HUDEP-2 (cell line): ENCODE data around the gene PIAS2.
"Not testable (repeated sequence)": the region's sequence is repeated elsewhere in the genome, so short reads cannot be mapped to it uniquely, and the experiment has no call there.

Experiments
- DNase-seq, 76 experiments: peaks; one replicate each; lab custom pipeline; 2025; ENCODE audit not compliant: unreplicated experiment in 76 of 76; lab: John Stamatoyannopoulos, UW

The PIAS2 gene, protein sequence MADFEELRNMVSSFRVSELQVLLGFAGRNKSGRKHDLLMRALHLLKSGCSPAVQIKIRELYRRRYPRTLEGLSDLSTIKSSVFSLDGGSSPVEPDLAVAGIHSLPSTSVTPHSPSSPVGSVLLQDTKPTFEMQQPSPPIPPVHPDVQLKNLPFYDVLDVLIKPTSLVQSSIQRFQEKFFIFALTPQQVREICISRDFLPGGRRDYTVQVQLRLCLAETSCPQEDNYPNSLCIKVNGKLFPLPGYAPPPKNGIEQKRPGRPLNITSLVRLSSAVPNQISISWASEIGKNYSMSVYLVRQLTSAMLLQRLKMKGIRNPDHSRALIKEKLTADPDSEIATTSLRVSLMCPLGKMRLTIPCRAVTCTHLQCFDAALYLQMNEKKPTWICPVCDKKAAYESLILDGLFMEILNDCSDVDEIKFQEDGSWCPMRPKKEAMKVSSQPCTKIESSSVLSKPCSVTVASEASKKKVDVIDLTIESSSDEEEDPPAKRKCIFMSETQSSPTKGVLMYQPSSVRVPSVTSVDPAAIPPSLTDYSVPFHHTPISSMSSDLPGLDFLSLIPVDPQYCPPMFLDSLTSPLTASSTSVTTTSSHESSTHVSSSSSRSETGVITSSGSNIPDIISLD

DNA sequence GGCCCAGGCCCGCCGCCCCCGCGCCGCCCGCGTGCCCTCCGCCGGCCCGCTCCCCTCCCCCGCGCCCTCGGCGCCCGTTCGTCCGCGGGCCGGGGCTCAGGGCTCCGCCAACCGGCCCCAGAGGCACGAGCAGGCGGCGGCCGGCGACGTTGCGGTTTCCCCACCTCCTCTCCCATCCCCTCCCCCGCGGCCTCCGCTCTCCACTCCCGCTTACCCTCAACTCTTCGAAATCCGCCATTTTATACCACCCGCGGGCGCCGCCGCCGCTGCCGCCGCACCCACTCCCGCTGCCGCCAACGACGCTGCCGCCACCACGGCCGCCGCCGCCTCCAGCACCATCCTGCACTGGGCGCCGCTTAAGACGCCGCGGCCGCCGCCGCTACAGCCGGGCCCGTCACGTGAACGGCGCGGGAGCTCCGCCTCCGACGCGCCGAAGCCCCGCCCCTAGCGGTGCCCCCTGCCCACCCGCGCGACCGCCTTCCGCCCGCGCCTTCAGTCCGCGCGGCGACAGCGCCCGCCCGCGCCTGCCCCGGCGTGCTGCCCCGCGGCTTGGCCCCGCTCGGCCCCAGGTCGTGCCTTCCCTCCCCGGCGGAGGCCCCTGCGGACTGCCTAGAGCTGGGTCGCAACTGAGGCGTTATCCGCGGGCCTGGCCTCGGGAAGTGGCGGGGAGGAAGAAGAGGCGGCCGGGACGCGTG, at the start of gene PIAS2, which contains the start of gene KATNAL2:
PIAS2 (minus strand) TSS at position 400 of the 695 bp plus-strand sequence; CDS start at position 238, 162 bp downstream.
KATNAL2 (plus strand) TSS at position 495 of the 695 bp plus-strand sequence. CDS start 29,271 bp downstream, outside the sequence.
- peak in 72 of 76 experiments; percentile 6 to 85 (median 66) for DNase-seq

DNA sequence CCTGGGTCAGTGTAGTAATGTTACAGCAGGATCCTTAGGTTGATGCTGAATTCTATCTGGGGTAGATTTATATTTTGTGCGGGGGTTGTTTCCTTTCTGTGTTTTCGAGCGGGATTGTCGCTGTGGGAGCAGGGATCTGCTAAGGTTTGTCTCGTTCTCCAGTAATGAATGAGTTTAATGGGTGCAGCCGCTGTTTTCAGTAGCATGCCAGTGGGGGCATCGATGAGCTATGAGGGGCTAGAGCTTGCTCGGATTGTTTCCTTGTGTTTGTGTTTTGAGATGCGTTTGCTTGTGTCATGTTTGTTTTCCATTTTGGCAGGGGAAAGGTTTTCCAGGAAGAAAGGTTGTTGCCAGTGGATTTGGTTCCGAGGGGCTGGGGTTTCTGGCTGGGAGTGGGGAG, 49.0 kb upstream of the PIAS2 start:
- not testable (repeated sequence) for DNase-seq

DNA sequence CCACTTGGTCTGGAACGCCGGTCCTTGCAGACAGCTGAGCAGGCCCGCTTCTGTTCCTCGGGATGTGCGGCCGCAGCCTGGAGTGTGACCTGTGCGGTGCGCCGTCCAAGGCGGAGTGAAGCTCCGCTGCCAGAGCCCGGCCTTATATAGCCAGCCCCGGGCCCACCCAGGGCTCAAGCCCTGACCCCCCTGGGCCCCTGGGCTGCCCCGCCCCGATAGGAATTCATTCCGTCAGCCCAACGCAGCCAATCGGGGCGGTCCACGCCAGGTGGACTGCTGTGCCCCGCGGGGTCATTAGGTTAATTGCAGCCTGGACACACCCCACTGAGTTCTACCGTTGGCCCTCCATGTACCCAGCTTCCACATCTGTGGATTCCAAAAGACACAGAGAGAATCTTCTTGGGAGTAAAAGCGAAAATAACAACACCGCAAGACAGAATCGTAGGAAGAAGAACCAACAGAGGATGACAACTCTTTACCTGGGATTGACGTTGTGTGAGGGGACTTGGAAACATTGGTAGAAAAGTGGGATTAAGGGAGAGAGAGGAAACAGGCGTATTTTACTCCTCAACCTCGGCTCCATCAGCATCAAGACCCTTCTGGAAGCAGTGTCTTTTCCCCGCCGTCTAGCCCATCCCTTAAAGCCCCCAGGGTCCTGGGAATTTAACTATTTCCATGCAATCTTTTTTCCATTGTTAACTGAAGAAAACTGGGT, 47.4 kb upstream of the PIAS2 start:
- DNase-seq, result not testable (repeated sequence)

DNA sequence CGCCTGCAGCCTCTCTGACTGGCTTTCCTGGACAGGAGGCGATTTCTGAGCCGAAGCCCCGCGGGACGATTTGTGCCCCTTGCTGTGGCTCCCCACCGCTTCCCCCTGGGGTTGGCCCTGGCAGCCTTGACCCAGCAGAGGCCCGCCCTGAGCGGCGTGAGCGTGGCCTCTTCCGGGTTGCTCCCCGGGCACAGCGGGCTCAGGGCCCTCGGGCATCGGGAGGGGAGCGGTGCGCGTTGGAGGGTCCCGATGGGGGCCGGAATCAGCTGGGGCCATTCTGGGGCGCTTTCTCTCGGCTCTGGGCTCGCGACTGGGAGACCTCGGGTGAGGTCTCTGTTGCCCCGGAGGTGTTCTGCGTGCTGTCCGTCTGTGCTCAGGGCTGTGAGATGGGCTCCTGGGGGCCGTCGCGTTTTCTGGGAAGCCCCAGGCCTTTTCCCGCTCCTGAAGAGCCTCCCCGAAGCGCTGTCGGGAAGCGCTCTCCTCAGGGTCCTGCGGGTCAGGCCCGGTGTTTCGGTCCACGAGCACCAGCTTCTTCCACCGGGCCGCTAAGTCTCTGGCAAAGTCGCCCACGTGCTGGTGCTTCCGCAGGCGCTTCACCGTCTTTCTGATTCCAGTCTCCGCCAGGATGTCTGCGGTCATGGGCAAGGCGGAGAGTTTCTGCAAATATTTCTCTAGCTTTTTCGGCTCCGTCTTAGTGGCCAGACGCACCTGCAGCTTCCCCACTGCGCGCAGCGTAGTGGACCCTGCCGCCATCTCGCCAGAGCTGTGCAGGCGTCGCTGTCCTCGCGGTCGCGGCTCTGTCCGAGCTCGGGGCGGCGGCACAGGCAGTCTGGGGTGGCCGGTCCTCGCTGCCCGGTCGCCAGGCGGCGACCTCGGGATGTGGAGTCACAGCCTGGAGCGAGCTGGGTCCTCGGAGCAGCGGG, 46.6 kb upstream of the PIAS2 start:
- not testable (repeated sequence) for DNase-seq

DNA sequence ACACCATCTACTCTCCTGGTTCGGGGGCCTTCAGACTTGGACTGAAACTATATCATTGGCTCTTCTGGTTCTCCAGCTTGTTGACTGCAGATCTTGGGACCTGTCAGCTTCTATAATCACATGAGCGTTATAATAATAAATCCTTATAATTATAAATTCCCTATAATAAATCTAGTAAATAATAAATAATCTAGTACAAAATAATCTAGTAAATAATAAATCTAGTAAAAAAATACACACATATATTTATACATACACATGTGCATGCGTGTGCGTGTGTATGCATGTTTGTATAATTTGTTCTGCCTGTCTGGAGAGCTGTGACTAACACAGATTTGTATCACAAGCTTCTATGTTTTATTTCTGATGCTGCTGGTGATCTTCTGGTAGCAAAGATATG, 40.9 kb upstream of the PIAS2 start:
- no peak for DNase-seq

DNA sequence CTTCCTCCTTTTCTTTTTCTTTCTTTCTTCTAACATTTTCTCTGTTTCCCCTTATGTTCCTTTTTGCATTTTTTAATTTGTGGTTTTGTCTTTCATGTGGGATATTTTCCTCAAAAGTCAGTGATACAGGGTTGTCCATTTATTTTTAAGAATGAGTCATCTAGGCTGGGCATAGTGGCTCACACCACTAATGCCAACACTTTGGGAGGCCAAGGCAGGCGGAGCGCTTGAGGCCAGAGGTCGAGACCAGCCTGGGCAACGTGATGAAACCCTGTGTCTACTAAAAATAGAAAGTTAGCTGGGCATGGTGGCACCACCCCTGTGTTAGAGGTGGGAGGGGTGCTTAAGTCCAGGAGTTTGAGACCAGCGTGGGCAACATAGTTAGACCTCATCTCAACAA, 35.9 kb upstream of the PIAS2 start:
- DNase-seq, result no peak

DNA sequence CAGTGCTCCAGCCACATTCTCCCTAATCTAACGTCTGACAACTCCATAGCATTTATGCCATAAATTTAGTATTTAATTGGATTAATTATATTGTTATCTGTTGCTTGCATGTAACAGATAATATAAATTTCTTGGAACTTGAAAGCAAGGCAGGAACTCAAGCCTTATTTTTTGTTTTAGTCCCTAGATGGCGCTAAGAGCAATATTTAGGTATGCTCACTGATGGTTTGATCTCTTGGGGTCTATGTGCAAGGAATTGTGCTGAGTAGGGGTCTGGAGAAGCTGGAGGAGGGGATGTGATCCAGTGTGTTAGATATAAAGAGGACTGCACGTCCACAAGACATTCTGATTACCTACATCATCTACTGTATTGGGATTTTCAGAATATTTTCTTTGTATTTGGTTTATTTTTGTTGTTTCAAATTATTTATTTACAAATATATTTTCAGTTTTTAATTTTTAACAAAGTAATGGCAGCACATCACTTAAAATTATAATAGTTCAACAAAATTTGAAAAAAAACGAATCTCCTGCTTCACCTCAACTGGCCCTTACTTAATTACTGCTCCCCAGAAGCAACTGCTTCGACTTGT, 32.9 kb upstream of the PIAS2 start:
- DNase-seq, result peak in 12 of 76 experiments; percentile 0 to 27 (median 4)

DNA sequence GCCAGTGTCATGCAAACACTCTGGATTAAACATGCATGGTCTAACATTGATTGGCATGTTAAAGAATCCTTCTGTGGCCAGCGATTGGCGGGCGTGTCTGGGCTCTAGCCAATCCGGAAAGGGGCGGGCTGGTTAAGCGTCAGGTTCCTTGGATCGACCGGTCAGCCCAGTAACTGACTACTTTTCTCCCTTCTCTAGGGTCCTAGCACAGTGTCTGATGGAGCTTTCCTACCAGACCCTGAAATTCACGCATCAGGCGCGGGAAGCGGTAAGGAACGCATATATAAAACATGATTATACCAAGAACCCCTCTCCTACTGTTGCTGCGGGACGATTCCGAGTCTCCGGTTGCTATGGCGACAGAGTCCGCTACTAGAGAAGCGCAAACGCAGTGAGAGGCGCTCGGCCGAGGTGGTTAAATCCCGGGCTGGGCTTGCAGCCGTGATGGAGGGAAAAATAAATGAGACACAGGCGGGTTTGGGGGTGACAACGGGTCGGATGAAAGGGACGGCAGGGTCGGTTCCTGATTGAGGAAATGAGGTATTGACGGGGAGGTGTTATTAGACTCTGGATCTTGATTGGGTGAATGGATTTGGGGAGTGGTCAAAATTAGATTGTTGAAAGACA, 29.5 kb upstream of the PIAS2 start:
- DNase-seq, result peak in 52 of 76 experiments; percentile 0 to 64 (median 22)

DNA sequence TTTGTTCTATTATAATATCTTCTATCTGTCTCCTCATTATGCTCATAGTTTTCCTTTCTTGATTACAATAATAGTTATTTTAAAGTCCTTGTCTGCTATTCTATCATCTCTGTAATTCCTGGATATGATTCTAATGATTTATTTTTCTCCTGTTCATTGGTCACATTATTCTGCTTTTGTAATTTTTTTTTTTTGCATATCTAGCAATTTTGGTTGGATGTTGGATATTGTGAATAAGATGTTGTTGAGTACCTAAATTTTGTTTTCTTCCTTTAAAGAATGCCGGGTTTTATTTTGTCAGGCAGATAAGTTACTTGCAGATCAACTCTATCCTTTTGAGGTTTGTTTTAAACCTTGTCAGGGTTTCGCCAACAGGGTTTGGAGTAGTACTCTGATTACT, 25.3 kb upstream of the PIAS2 start:
- DNase-seq, result no peak

DNA sequence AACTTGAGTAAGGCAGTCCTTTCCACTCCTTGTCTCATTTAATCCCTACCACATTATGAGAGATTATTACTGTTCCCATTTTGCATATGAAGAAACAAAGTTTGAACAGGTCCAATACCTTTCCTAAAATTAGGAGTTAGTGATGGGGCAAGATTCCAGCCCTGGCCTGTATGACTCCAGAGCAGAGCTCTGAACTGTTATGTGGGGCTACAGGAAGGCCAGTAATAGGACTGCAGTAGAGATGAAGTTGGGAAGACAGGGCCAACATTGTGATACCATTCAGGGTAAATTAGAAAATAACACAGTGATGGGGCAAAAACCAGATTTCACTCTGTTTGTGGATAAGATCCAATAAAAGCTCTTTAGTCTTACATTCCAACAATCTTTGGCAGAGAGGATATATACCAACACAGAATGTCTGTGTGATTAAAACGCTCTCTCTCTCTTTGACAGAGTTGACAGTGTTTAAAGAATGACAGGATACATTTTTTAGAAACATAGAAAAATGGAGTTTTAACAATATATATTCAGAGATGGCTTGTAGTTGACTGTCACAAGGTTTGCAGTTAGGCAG, 22.8 kb upstream of the PIAS2 start:
- DNase-seq, result no peak

DNA sequence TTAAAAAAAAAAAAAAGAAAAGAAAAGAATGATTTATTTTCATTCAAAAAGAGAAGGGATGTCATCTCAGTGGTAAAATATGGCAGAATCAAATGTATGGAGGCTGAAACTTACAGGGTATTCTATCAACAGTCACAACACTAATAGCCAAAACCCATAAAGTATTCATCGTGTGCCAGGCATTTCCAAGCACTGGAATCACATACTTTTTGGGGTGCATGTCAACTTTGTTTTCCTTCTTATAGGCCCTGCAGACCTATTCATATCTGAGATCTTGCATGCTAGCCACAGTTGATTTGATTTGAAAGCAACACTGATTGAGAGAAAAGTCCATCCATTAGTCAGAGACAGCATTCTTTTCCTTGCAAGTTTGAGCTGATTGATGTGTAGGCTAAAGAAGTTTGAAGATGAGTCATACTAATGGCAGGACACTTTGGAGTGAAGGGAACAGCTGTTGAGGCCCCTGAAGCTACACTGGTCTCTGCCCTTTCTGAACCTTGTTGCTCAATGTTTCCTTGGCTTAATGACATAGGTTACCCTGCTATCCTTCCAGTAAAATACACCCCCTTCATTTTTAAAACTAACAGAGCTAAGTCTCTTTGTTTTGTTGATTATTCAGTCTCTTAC, 22.1 kb upstream of the PIAS2 start:
- DNase-seq, result no peak

DNA sequence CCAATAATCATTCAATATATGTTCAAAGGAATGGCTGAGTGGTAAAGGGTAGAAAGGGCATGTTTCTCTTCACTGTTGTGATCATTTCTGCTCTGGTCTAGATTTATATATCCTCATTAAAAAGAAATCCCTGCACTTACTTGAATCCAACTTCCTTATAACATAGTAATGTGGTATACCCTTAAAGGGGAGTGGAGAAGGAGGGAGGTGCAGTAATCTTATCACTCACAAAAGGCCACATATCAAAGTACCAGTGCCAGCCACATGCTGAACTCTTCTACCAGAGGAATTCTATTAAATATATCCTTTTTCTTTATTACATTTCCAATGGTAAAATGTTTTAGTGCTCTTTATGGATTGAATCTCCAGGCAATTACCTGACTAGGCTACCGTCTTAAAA, 3.3 kb upstream of the PIAS2 start:
- peak in 2 of 76 experiments; percentile 5 to 8 for DNase-seq

DNA sequence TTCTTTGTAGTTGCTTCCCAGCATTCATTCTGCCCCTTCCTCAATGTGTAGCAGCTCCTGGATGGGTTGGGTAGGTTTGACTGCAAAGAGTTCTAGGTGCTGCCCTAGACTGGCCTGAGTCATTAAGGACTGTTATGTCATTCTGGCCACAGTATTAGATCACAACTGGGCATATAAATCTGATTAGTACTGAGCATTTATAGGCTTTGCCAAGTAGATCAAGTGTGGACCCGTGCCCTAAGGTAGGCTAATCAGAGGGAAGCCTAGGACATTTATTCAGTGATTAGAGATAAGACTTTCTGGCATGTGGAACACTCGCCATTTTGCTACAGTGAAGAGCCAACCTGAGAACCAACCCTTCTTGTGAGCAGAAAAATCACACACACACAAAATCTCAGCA, 2.8 kb upstream of the PIAS2 start:
- peak in 2 of 76 experiments; percentile 2 to 4 for DNase-seq

DNA sequence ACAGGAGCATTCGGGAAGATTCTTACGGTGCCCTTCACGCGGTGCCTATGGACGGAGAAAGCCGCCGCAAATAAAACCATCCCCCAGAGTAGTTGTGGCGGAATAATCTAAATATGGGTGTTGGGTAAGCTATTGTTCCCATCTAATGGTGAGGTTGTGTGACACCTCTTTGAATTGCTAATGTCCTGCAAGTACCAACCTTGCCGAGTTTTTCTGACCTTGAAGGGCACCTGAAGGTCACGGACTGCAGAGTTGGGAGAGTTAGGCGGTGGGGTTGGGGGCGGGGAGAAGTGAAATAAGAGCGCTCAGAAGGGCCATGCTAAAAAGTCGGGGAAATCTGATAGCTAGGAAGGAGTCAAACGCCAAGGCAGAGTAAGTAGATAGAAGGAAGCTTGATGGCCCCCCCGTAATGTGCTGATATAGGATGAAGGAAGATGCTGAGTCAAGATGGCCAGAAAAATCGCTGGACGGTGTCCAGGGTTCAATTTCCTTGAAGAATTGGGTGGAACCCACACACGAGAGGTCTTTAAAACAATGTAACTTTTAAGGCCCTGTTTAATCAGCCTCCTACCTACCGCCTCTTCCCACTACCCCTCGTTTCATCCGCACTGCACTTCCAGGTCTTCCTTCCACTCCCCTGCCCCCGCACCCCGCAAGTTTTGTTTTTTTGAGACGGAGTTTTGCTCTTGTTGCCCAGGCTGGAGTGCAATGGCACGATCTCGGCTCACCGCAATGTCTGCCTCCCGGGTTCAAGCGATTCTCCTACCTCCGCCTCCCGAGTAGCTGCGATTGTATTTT, 695 bp upstream of the PIAS2 start:
- DNase-seq, result peak in 74 of 76 experiments; percentile 2 to 80 (median 48)

DNA sequence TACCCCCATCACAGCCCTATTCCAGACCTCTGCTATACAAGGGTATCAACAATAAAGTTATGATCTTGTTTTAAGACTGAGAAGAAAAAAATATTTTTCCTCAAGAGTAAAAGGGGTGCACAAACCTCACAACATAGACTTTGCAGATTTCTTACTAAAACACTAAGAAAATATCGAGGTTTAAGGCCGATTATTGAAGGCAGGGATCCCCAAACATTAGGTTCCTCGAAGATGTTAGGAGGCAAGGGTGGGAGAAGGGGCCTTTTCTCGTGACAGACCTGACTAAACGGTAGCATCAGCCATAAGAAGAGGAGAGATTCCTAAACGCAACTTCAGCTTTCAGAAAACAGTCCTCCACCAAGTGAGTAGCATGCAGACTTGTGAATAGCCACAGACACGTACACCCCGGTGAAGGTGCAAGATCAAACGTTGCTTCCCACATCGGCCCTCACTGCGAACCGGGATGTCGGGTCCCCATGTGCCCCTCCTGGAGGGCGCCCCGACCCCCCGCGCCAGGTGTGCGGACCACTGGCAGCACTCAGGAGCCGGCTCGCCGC, 678 bp downstream of the PIAS2 start:
- DNase-seq, result peak in 17 of 76 experiments; percentile 0 to 69 (median 39)

DNA sequence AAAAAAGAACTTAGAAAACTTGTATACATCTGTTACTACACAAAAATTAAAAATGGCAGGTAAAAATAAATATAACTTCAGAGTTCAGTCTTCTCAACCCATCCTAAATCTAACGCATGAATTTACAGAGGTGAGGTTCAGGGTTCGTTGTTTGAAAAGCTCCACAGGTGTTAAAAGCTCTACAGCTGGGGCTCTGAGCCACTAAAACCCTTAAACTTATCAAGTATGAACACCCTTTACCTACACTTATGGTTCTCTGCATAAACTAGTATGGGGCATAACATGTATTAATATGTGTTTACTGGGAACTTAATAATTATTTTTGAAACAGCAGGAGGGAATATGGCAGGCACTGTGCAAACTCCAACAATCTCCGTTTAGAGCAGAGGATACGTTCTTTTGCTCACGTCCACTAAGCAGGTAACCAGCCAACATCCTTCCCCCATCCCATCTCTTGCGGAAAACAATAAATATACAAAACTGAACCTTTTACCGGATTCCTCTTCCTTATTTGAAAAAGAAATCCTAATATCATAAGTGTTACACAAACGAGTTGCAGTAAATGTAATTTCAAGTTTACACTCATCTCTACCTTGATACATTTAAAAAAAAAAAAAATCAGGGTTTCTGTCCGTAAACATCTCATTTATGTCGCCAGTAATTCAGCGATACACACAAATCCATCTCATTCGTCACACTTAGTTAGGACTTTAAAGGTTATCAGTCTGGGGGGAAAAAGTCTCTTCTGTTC, 1.3 kb downstream of the PIAS2 start:
- DNase-seq, result no peak
